SK-N-DZ (cell line): Measurements from ENCODE around the gene TOMM7.
"Not testable (repeated sequence)": the region's sequence is repeated elsewhere in the genome, so short reads cannot be mapped to it uniquely, and the experiment has no call there.

ENCODE experiments used
- DNase-seq: peaks from one replicate; pipeline ENCODE4 v3.0.0-alpha.2; 2015; ENCODE audit warnings: low spot score

TOMM7 gene

GRCh38 chr7:22853674-22854157, 31.1 kb upstream of the TOMM7 start:
- DNase-seq: peak; percentile 10

GRCh38 chr7:22853138-22853537, 30.5 kb upstream of the TOMM7 start:
- peak; percentile 10 for DNase-seq

GRCh38 chr7:22851145-22851544, 28.5 kb upstream of the TOMM7 start:
- no peak for DNase-seq

GRCh38 chr7:22850394-22850793, 27.7 kb upstream of the TOMM7 start:
- DNase-seq: not testable (repeated sequence)

- no peak for DNase-seq
Observed at GRCh38 chr7:22849662-22850061, 27.0 kb upstream of the TOMM7 start.

- DNase-seq: no peak
Observed at GRCh38 chr7:22849172-22849571, 26.5 kb upstream of the TOMM7 start.

- no peak for DNase-seq
Observed at GRCh38 chr7:22846961-22847360, 24.3 kb upstream of the TOMM7 start.

- no peak for DNase-seq
Observed at GRCh38 chr7:22845221-22845834, 22.7 kb upstream of the TOMM7 start.

GRCh38 chr7:22843681-22844309, 21.1 kb upstream of the TOMM7 start:
- DNase-seq: no peak

GRCh38 chr7:22842973-22843372, 20.3 kb upstream of the TOMM7 start:
- no peak for DNase-seq

GRCh38 chr7:22842383-22842941, 19.8 kb upstream of the TOMM7 start:
- DNase-seq: no peak

- no peak for DNase-seq
Observed at GRCh38 chr7:22841954-22842353, 19.3 kb upstream of the TOMM7 start.

GRCh38 chr7:22837308-22837707, 14.7 kb upstream of the TOMM7 start:
- DNase-seq: no peak

- not testable (repeated sequence) for DNase-seq
Observed at GRCh38 chr7:22836506-22836905, 13.9 kb upstream of the TOMM7 start.

- no peak for DNase-seq
Observed at GRCh38 chr7:22833957-22834356, 11.3 kb upstream of the TOMM7 start.

- no peak for DNase-seq
Observed at GRCh38 chr7:22833113-22833855, 10.6 kb upstream of the TOMM7 start.

GRCh38 chr7:22832401-22832800, 9.8 kb upstream of the TOMM7 start:
- DNase-seq: no peak

- no peak for DNase-seq
Observed at GRCh38 chr7:22831602-22832305, 9.1 kb upstream of the TOMM7 start.

- no peak for DNase-seq
Observed at GRCh38 chr7:22827563-22827962, 4.9 kb upstream of the TOMM7 start.

GRCh38 chr7:22826593-22826992, 3.9 kb upstream of the TOMM7 start:
- no peak for DNase-seq

GRCh38 chr7:22824760-22825159, 2.1 kb upstream of the TOMM7 start:
- no peak for DNase-seq

- DNase-seq: no peak
Observed at GRCh38 chr7:22823142-22823497, 471 bp upstream of the TOMM7 start.
